HL-60 (cell line): ENCODE data around the gene OR4C3.

Experiments used
- DNase-seq, 2 experiments: peaks; one replicate each; pipeline ENCODE4 v3.0.0-alpha.2; 2010 to 2020; ENCODE audit warnings: low read depth in 1 of 2, low spot score in 1 of 2
- H3K27ac ChIP-seq: fragments of 250-450 bp; sonication (Bioruptor Pico); replicated peaks from 2 replicates; pipeline ENCODE4 v1.5.1; 2020; ENCODE audit warnings: mild to moderate bottlenecking, moderate library complexity
- H3K27me3 ChIP-seq: fragments of 250-450 bp; sonication (Bioruptor Pico); 2 replicates; pipeline ENCODE4 v1.5.1; 2021; ENCODE audit warnings: mild to moderate bottlenecking, moderate library complexity; ENCODE audit not compliant: insufficient read depth, poor library complexity, severe bottlenecking
- H3K4me3 ChIP-seq: replicated peaks from 2 replicates; pipeline ENCODE4 v1.5.1; 2011; ENCODE audit warnings: mild to moderate bottlenecking, control low read depth, low read length; ENCODE audit not compliant: insufficient read depth
- CTCF ChIP-seq: IDR thresholded peaks from one replicate; pipeline ENCODE4 v1.5.1; 2011; ENCODE audit warnings: low read length, control low read depth, inconsistent platforms; ENCODE audit not compliant: insufficient read depth
- GABPA ChIP-seq: IDR thresholded peaks from 2 replicates; pipeline ENCODE4 v1.6.1; 2012; ENCODE audit warnings: low read depth
- POLR2AphosphoS5 ChIP-seq: IDR thresholded peaks from 2 replicates; pipeline ENCODE4 v1.6.1; 2012; ENCODE audit warnings: low read depth
- REST ChIP-seq: IDR thresholded peaks from 2 replicates; pipeline ENCODE4 v1.6.1; 2012; ENCODE audit warnings: low read depth; ENCODE audit not compliant: insufficient replicate concordance
- SPI1 ChIP-seq: IDR thresholded peaks from 2 replicates; pipeline ENCODE4 v1.6.1; 2012; ENCODE audit warnings: low read depth, mild to moderate bottlenecking, borderline replicate concordance

The OR4C3 gene

GRCh38 chr11:48366365-48366764 lies 41.6 kb downstream of the OR4C3 start, which contains the start of gene OR4C5:
TSS of gene OR4C5 (minus strand) at chr11:48366465. CDS start at chr11:48366465, 0 bp downstream.
- TF ChIP-seq REST: no peak
- no peak for TF ChIP-seq POLR2AphosphoS5
- no peak for TF ChIP-seq CTCF
- no peak for TF ChIP-seq SPI1
- no peak for TF ChIP-seq GABPA
- Histone ChIP-seq H3K27me3 (no peaks in the 10 kb centered on the region), H3K27ac (no peak within 1 kb of the TSS), H3K4me3 (no peak within 1 kb of the TSS)
- no peak for DNase-seq
